Measurements from ENCODE around the gene PSMG3. TPM values are rescaled to one million over a fixed set of nuclear protein-coding genes. Genes with fewer than 3 reads are reported as not detected.

The PSMG3 gene
- total and polyA plus RNA-seq, 2 experiments from 2014 or later: 28.3 to 84.8 TPM

- peaks cover 11% of the 10 kb centered on the region for H3K27me3 Mint-ChIP-seq (ENCODE audit: insufficient read depth, low read depth, poor library complexity)
- Histone ChIP-seq H3F3A (replicated peaks; ENCODE audit: low read depth) (no peaks in the 10 kb centered on the region), H3K27ac (ENCODE audit: low read depth) (no peak overlapping the region), H3K79me2 (replicated peaks; ENCODE audit: insufficient read depth) (no peaks in the 10 kb centered on the region), H3K4me1 (ENCODE audit: insufficient read depth) (no peaks in the 10 kb centered on the region; the same call in 1 of the 2 replicates), H3K4me2 (no peak overlapping the region), H3K9me2 (ENCODE audit: insufficient read depth) (no peaks in the 10 kb centered on the region), H2AFZ (no peak overlapping the region), H4K20me1 (replicated peaks; ENCODE audit: insufficient read depth) (no peaks in the 10 kb centered on the region), H3K36me3 (ENCODE audit: insufficient read depth) (no peaks in the 10 kb centered on the region), H3K27me3 (ENCODE audit: insufficient read depth) (no peaks in the 10 kb centered on the region), H3K4me3 (no peak overlapping the region)
- H3K4me1 Mint-ChIP-seq: peaks cover 5% of the 10 kb centered on the region
- TF ChIP-seq EZH2phosphoT487 (IDR thresholded peaks at IDR 0.05; ENCODE audit: unreplicated experiment) (no peak), ZNF114 (CRISPR knock-in tag; IDR thresholded peaks at IDR 0.05) (no peak), ZNF331 (CRISPR knock-in tag; IDR thresholded peaks at IDR 0.05; ENCODE audit: low read depth) (no peak), ZNF462 (CRISPR knock-in tag; IDR thresholded peaks at IDR 0.05) (no peak), NANOG (IDR thresholded peaks at IDR 0.05; ENCODE audit: borderline replicate concordance) (no peak), CTCF (conservative IDR thresholded peaks at IDR 0.05; ENCODE audit: low read depth in 2 of 2) (no peak), POLR2AphosphoS5 (IDR thresholded peaks at IDR 0.05; ENCODE audit: low read depth) (no peak), JUNB (IDR thresholded peaks at IDR 0.05; ENCODE audit: unreplicated experiment) (no peak), CREB1 (CRISPR knock-in tag; IDR thresholded peaks at IDR 0.05; ENCODE audit: low read depth) (no peak), STAT1 (IDR thresholded peaks at IDR 0.05; ENCODE audit: unreplicated experiment) (no peak), EZH2 (IDR thresholded peaks at IDR 0.05; ENCODE audit: low read depth, unreplicated experiment) (no peak)
- TF ChIP-seq, protein P1, sequence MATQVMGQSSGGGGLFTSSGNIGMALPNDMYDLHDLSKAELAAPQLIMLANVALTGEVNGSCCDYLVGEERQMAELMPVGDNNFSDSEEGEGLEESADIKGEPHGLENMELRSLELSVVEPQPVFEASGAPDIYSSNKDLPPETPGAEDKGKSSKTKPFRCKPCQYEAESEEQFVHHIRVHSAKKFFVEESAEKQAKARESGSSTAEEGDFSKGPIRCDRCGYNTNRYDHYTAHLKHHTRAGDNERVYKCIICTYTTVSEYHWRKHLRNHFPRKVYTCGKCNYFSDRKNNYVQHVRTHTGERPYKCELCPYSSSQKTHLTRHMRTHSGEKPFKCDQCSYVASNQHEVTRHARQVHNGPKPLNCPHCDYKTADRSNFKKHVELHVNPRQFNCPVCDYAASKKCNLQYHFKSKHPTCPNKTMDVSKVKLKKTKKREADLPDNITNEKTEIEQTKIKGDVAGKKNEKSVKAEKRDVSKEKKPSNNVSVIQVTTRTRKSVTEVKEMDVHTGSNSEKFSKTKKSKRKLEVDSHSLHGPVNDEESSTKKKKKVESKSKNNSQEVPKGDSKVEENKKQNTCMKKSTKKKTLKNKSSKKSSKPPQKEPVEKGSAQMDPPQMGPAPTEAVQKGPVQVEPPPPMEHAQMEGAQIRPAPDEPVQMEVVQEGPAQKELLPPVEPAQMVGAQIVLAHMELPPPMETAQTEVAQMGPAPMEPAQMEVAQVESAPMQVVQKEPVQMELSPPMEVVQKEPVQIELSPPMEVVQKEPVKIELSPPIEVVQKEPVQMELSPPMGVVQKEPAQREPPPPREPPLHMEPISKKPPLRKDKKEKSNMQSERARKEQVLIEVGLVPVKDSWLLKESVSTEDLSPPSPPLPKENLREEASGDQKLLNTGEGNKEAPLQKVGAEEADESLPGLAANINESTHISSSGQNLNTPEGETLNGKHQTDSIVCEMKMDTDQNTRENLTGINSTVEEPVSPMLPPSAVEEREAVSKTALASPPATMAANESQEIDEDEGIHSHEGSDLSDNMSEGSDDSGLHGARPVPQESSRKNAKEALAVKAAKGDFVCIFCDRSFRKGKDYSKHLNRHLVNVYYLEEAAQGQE (IDR thresholded peaks at IDR 0.05; ENCODE audit: unreplicated experiment): no peak
- no peak overlapping the region for H3K4me3 Mint-ChIP-seq
- no peak overlapping the region for H3K27ac Mint-ChIP-seq
- no peaks in the 10 kb centered on the region for H3K9me3 Mint-ChIP-seq
- H3K36me3 Mint-ChIP-seq (ENCODE audit: low read depth): no peaks in the 10 kb centered on the region; the same call in 2 of the 3 replicates
- no peak for ATAC-seq
- DNase-seq (ENCODE audit: low spot score): no peak
Measured at GRCh38 chr7:1602386-1602785, 32.6 kb upstream of the PSMG3 start.
